Parathyroid adenoma (tissue), 2 donors: ENCODE measurements around the gene TNS3.
A peak's percentile ranks its signal among the peaks of the same experiment; 100 is the strongest.

Experiments
- H2AFZ ChIP-seq: fragments of 300-600 bp; sonication (generic); one replicate; pipeline ENCODE4 v1.7.0; 2017; ENCODE audit warnings: antibody characterized with exemption, mild to moderate bottlenecking
- H3K27ac ChIP-seq: fragments of 300-600 bp; sonication (generic); one replicate; pipeline ENCODE4 v1.7.0; 2017
- H3K27me3 ChIP-seq: fragments of 300-600 bp; sonication (generic); one replicate; pipeline ENCODE4 v1.7.0; 2017; ENCODE audit warnings: low read length; ENCODE audit not compliant: control insufficient read depth, insufficient read depth
- H3K36me3 ChIP-seq: fragments of 300-600 bp; sonication (generic); one replicate; pipeline ENCODE4 v1.7.0; 2017; ENCODE audit warnings: low read length; ENCODE audit not compliant: control insufficient read depth, insufficient read depth
- H3K4me1 ChIP-seq: fragments of 300-600 bp; sonication (generic); one replicate; pipeline ENCODE4 v1.7.0; 2017; ENCODE audit warnings: control low read depth
- H3K4me2 ChIP-seq: fragments of 300-600 bp; sonication (generic); one replicate; pipeline ENCODE4 v1.7.0; 2017; ENCODE audit warnings: low read length
- H3K4me3 ChIP-seq: fragments of 300-600 bp; sonication (generic); one replicate; pipeline ENCODE4 v1.7.0; 2017; ENCODE audit warnings: low read depth, low read length
- H3K79me2 ChIP-seq: fragments of 300-600 bp; sonication (generic); one replicate; pipeline ENCODE4 v1.7.0; 2017; ENCODE audit warnings: control low read depth
- H3K9ac ChIP-seq: fragments of 300-600 bp; sonication (generic); one replicate; pipeline ENCODE4 v1.7.0; 2017; ENCODE audit warnings: mild to moderate bottlenecking
- H3K9me3 ChIP-seq: fragments of 300-600 bp; sonication (generic); one replicate; pipeline ENCODE4 v1.7.0; 2017; ENCODE audit warnings: low read length; ENCODE audit not compliant: control insufficient read depth
- CTCF ChIP-seq: fragments of 300-600 bp; sonication (generic); IDR thresholded peaks from one replicate; pipeline ENCODE4 v1.7.0; 2017; ENCODE audit warnings: antibody characterized with exemption, mild to moderate bottlenecking
- donor health status: primary hyperparathyroidism.

Gene TNS3

GRCh38 chr7:47571331-47572093 is 10.4 kb downstream of the TNS3 start:
- Histone ChIP-seq H3K4me1 (peaks cover 21% of the 10 kb centered on the region), H3K9ac (peak overlapping the region; percentile 3)

GRCh38 chr7:47570649-47571050 is 11.3 kb downstream of the TNS3 start:
- H3K9me3 ChIP-seq = no peaks in the 10 kb centered on the region
- no peak overlapping the region for H3K9ac ChIP-seq
- H3K27me3 ChIP-seq = no peaks in the 10 kb centered on the region
- H3K4me3 ChIP-seq = no peak overlapping the region
- peaks cover 21% of the 10 kb centered on the region for H3K4me1 ChIP-seq
- H2AFZ ChIP-seq = peak overlapping the region; percentile 94
- no peaks in the 10 kb centered on the region for H3K36me3 ChIP-seq
- peak overlapping the region; percentile 63 for H3K27ac ChIP-seq
- no peak for TF ChIP-seq CTCF
- H3K4me2 ChIP-seq = peak overlapping the region; percentile 5
- peaks cover 12% of the 10 kb centered on the region for H3K79me2 ChIP-seq

More at GRCh38 chr7:47571331-47572093, 10.4 kb downstream of the TNS3 start:
- peak overlapping the region; percentile 63 for H3K27ac ChIP-seq
- H3K9me3 ChIP-seq = no peaks in the 10 kb centered on the region
- H3K4me3 ChIP-seq = no peak overlapping the region
- no peaks in the 10 kb centered on the region for H3K27me3 ChIP-seq
- H3K4me2 ChIP-seq = peak overlapping the region; percentile 46
- peak overlapping the region; percentile 94 for H2AFZ ChIP-seq
- TF ChIP-seq CTCF = no peak
- H3K79me2 ChIP-seq = peaks cover 9% of the 10 kb centered on the region
- no peaks in the 10 kb centered on the region for H3K36me3 ChIP-seq

GRCh38 chr7:47568547-47568946 is 13.4 kb downstream of the TNS3 start:
- H3K9me3 ChIP-seq = no peaks in the 10 kb centered on the region
- no peak overlapping the region for H3K4me3 ChIP-seq
- no peaks in the 10 kb centered on the region for H3K36me3 ChIP-seq
- H3K4me1 ChIP-seq = peaks cover 21% of the 10 kb centered on the region
- H3K4me2 ChIP-seq = no peak overlapping the region
- no peak overlapping the region for H3K9ac ChIP-seq
- H2AFZ ChIP-seq = no peak overlapping the region
- no peak for TF ChIP-seq CTCF
- no peaks in the 10 kb centered on the region for H3K27me3 ChIP-seq
- no peak overlapping the region for H3K27ac ChIP-seq
- peaks cover 24% of the 10 kb centered on the region for H3K79me2 ChIP-seq

- no peaks in the 10 kb centered on the region for H3K9me3 ChIP-seq
- H3K79me2 ChIP-seq = peaks cover 29% of the 10 kb centered on the region
- H3K4me3 ChIP-seq = no peak overlapping the region
- no peak overlapping the region for H2AFZ ChIP-seq
- peaks cover 21% of the 10 kb centered on the region for H3K4me1 ChIP-seq
- H3K36me3 ChIP-seq = no peaks in the 10 kb centered on the region
- no peak for TF ChIP-seq CTCF
- H3K27me3 ChIP-seq = no peaks in the 10 kb centered on the region
- H3K27ac ChIP-seq = no peak overlapping the region
- H3K4me2 ChIP-seq = no peak overlapping the region
- no peak overlapping the region for H3K9ac ChIP-seq
These were observed 13.9 kb downstream of the TNS3 start for GRCh38 chr7:47568056-47568455.
